Stimulated activated CD8-positive, alpha-beta memory T cell treated with anti-CD3 and anti-CD28 coated beads, Interleukin-15, amount 100 ng/mL, for 1 hour (primary cell): Measurements from ENCODE around the gene GRM1.

ENCODE experiments used
- DNase-seq: peaks from one replicate; pipeline ENCODE4 v3.0.0-alpha.2; 2020; ENCODE audit warnings: low read depth

The GRM1 gene

DNA sequence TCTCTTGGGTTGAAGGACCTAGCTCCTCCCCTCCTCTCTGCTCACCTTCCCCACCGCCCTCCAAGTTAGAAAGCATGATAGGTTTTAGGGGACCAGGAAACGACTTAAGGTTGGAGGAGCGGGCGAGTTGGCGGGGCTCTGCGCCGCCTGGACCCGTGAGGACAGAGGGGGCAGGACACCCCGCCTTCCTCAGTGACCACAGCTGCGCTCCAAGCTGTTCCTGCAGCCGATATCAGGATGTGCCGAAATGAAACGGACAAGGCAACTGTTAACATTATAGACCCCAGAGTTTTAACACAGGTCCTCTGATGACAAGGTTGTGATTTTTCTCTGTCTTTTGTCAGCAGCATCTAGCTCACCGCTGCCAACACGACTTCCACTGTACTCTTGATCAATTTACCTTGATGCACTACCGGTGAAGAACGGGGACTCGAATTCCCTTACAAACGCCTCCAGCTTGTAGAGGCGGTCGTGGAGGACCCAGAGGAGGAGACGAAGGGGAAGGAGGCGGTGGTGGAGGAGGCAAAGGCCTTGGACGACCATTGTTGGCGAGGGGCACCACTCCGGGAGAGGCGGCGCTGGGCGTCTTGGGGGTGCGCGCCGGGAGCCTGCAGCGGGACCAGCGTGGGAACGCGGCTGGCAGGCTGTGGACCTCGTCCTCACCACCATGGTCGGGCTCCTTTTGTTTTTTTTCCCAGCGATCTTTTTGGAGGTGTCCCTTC lies at the start of gene GRM1:
Gene GRM1 (plus strand): TSS at position 212 of the 722 bp plus-strand sequence. CDS start 456 bp downstream, at position 668.
- no peak for DNase-seq

DNA sequence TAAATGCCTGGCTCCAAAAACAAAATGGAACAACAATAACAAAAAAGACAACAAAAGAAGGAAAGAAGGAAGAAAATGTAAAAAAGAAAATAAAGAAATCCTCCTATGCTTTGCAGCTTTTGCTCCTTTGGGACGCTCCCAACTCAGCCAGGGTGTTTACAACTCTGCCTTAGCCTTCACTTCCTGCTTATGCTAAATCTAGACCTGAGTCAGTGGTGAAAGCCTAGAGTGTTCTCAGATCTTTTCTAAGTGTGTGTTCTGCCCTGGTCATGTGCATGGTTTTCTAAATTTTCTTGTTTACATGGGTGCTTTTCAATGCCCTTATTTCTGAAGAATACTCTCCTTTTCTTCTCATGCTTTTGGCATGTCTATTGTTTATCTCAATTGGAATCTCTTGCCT lies 19.5 kb upstream of the GRM1 start:
- no peak for DNase-seq

DNA sequence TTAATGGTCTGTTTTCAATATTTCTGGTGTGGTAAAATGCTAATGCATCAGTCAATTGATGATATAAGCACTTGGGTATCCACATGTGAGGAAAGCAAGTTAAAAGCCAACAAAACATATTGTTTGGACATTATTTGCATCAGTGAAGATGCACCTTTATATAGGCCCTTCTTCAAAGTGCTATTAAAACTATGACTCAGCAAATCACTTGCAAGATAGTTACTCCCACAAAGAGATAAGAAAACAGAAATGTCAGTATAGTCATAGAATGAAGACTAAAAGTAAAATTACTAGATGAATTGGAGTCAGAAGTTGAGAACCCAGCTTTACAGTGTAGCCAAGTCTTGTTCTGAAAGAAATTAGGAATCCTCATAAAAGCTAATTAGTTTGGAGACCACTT lies 14.6 kb upstream of the GRM1 start:
- DNase-seq = no peak

DNA sequence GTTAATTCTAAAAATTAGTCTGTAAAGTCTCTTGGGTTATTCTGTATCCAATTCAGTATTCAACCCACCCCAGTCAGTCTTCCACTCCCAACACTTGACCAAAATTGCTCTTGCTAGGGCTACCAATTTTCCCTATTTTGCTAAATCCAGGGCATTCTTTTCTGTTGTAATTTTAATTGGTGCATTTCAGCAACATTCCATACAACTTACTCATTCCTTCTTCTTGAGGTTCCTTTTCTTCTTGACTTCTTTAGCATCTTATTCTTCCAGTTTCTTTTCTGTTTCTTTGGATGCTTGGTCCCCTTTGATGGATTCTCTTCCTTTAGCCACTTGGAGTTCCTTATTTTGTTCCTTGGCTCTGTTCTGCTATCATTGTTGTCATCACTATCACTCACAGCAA lies 11.2 kb upstream of the GRM1 start:
- no peak for DNase-seq

DNA sequence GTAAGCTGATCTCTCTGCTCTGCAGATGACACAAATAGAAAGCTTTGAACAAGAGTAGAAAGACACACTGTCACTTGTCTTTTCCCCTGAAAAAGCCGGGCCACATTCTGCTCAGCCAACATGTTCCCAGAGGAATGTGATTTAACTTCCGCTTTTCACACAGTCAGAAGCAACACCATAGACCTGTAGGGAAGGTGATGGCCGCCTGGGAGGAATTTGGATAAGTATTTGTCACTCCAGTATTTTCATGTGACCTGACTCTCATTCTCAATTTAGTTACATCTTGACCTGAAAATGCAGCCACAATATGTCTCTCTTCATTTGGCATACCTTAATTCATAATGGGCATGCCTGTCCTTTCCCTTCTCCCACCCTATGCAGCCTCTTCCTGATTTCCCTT lies 2.0 kb upstream of the GRM1 start:
- no peak for DNase-seq

DNA sequence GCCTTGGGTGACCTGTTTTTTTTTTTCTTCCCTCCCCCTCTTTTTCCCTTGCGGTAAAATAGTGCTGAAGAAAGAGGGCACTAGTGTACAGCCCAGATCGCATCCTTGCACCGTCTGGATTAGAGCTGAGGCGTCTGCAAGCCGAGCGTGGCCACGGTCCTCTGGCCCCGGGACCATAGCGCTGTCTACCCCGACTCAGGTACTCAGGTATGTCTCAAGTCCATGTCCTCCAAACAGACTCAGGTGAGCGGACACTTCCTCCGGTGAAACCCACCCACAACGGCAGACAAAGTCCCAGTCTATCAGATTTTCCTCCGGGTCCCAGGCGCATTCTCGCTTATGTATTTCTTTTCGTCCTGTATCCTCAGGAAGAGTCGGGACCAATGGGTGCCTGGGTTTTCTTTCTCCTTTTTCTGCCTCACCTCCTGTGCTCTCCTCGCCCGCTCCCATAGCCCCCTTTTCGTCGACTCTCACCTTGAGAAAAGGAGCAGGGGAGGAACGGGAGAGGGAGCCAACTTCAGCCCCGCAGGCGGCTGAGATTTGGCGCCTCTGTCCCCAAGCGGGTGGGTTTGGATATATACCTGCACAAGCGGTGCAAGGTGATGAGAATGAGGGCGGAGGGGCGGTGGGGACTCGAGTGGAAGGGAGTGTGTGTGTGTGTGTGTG lies 1.1 kb upstream of the GRM1 start:
- DNase-seq = no peak

DNA sequence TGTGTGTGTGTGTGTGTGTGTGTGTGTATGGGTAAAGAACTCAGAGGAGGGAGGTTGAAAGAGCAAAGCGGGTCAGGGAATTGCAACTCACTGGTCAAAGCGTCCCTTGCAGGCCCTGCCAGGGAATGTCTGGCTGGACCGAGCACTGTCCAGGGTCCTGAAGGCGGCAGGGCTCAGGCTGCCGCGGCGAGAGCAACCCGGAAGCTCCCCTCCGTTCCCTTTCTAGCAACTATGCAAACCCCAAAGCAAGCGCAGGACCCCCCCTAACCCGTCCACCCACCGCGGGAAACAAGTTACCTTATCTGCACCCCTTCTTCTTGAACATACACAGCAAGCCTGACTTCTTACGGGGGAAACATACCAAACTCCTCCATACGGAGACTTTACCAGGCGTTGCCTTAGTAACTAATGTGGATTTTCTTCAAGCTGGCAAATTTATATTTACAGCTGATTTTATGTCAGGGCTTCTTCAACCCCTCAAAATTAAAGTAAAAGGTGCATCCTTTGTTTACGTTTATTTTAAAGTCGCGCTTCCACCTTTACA lies 538 bp upstream of the GRM1 start:
- DNase-seq = peak; percentile 6

DNA sequence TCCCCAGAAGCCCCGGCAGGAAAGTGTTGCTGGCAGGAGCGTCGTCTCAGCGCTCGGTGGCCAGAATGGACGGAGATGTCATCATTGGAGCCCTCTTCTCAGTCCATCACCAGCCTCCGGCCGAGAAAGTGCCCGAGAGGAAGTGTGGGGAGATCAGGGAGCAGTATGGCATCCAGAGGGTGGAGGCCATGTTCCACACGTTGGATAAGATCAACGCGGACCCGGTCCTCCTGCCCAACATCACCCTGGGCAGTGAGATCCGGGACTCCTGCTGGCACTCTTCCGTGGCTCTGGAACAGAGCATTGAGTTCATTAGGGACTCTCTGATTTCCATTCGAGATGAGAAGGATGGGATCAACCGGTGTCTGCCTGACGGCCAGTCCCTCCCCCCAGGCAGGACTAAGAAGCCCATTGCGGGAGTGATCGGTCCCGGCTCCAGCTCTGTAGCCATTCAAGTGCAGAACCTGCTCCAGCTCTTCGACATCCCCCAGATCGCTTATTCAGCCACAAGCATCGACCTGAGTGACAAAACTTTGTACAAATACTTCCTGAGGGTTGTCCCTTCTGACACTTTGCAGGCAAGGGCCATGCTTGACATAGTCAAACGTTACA lies 817 bp downstream of the GRM1 start:
- DNase-seq = no peak

DNA sequence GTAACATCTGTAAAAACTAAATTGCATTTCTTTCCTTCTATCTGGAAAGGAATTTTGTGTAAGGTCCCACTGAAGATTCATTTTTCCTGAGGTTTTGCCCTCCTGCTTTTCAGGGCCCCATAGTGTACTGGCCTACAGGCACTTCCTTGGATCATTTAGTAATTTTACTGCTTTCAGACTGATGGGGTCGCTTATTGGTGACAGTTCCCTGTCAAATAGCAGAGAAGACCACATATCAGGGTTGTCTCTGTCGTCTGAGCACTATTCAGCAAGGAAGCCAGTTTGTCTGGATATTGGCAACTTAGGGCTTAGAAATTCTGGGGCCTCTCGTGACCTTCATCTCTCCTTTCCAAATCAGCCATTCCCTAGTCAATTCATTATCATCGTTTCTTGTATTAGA lies 3.5 kb downstream of the GRM1 start:
- no peak for DNase-seq

DNA sequence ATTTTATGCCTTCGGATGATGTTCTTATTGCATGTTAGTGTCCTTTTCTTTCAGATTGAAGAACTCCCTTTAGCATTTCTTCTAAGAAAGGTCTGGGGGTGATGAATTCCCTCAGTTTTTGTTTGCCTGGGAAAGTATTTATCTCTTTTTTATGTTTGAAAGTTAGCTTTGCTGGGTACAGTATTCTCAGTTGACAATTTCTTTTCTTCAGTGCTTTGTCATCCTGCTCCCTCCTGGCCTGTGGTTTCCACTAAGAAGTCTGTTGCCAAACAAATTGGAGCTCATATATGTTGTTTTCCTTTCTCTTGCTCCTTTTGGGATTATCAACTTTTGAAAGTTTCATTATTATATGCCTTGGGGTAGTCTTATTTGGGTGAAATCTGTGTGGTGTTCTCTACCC lies 11.5 kb downstream of the GRM1 start:
- DNase-seq = no peak

DNA sequence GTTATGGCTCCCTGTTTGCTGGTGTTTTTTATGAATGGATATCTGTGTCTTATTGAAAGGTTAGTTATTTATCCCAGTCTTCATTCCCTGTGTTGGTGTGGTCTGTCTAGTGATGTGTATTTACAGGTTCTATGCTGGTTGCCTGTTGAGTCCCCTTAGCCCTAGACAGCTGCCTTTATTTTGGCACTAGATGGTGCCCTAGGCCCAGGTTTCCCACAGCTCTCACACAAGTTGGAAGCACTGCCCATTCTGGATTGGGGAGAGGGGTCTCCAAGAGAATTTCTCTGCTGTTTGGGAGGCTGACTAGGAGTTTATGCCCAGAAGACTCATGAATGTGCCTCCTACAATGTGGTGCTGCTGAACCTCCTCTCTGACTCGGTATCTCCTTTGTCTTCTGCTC lies 12.4 kb downstream of the GRM1 start:
- no peak for DNase-seq

DNA sequence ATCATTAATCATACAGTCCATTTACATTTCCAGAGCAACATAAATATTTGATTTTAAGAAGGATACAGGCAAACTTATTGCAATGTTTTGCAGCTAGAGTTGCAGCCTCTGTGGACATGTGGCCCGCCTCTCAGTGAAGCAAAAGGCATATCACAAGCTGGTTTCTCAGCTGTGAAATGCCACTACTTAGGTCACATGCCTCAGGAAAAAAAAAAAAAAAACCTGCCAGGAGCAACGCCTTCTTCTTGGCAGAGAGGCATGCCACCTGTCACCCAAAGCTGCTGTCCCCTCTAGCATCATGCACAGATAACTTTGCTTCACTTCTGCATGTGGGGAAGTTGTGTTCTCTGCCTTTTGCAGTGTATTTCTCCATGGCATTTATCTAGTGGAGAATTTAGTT lies 18.5 kb downstream of the GRM1 start:
- no peak for DNase-seq

DNA sequence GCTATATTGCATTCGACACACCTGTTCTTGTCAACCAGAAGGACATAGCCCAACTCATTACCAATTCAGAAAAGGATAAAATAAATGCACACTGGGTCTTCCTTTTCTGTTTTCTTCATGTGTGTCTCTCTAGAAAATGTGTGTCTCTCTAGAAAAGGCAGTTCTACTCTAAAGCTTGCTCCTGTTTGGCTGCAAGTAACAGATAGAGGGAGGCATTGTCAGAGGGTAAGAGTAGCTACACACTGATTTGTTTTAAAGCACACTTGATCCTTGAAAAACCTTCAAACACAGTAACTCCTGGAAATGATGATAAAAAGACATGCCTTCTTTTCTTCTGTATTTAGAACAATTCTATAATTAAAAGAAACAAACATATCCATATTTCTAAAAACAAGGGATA lies 21.3 kb downstream of the GRM1 start:
- no peak for DNase-seq

DNA sequence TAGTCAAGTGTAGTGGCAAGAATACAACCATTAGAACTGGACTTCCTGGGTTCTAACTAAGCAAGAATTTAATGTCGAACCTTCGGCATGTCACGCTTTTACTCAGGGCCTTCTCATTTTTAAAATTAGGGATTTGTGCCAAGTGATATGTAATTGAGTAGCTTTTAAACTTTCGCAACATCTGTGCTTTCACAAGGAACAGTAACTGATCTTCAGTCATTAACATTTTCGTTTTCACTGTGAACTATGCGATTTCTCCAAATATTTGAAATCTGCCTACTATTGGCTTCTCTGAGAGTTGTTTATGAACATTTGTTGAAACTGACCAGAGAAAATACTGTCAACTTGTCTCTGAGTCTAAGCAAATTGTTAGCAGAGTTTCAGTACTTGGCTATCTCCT lies 27.6 kb downstream of the GRM1 start:
- DNase-seq = no peak

DNA sequence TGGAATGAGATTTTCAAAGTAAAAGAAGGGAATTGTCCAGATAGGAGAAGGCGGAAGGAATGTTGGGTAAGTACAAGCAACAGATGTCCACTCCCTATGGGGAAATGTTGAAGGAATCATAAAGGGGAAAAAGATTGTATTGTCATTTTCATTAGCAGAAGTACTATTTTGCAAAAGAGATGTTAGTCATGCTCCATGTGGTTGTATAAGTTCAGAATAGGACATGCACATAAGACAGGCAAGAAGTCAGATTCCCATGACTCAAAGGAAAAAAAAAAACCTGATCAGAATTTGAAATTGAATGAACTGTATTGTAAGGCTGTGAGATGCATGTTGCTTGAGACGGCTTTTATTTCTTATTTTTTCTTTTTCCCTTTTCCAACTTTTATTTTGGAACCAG lies 36.8 kb downstream of the GRM1 start:
- no peak for DNase-seq

DNA sequence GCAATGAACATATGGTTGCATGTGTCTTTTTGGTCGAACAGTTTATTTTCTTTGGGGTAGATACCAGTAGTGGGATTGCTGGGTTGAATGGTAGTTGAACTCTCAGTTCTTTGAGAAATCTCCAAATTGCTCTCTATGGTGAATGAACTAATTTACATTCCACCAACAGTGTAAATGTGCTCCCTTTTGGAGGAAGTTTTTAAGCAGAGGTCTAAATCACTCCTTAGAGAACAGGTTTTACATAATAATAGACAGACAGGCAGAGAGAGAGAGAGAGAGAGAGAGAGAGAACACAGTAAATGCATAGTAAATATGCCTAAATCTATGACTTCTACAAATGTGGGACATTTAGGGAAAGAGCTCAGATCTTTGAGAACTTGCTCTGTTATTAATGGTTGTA lies 37.6 kb downstream of the GRM1 start:
- DNase-seq = no peak

DNA sequence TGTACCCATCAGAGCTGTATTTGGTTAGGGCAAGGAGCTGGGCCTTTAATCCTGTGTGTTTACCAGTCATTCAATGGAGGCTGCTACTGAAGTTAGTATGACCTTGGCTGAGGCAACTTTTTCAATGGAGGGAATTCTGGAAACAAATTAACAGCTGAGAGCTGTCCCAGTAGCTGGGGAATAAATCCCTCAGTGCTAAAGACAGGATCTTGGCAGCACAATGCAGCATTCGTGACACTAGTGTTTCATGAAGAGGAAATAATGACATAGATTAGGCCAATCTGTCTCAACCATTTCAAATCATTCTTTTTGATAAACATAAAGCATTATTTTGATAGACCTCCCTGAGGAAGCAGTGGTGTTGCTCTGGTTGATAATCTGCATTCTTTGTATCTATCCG lies 42.9 kb downstream of the GRM1 start:
- no peak for DNase-seq

DNA sequence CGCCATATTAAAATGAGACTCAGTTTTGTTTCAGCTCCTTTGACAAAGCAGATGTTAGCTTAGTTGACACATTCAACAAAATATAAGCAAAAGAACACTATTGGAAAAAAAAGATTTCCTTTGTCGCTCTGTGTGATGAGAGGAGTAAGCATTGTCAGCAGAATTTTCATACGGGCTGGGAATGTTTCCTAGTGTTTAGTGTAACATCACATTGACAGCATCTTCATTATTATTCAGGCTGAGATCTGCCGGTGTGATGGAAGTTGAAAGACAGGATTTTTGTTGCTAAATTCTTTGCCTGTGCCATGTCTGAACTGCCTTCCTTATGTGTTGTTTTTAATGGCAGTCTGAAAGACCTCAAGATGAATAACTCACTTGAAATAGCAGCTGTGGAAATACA lies 49.1 kb downstream of the GRM1 start:
- DNase-seq = no peak

DNA sequence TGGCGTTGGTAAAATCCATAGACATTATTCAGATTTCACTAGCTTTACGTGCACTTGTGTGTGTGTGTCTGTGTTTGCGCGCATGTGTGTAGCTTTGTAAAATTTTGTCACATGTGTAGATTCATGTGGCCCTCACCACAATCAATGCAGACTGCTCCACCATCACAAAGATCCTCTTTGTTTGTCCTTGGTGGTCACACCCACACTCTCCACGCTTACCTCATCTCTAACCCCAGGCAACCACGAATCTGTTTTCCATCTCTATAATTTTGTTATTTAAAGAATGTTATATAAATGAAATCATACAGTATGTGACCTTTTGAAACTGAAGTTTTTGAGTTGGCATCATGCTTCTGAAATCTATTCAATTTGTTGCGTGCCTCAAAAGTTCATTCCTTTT lies 58.5 kb downstream of the GRM1 start:
- no peak for DNase-seq

DNA sequence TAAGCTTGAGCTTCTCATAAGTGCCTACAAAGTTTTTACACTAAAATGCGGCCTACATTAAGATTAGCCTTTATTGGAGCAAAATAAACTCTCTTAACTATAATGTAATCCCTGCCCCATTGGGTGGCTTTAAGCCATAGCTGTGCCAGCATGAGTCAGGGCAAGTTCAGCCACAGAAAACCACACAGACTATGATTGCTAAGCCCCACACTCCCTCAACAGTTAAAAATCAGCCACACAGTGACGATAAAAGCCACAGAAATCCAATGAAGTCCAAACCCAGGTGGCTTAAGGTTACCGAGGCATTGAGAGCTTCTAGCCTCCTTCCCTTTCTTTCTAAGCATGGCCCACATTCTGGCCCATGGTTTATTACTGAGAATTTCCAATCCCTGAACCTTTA lies 61.6 kb downstream of the GRM1 start:
- DNase-seq = no peak

DNA sequence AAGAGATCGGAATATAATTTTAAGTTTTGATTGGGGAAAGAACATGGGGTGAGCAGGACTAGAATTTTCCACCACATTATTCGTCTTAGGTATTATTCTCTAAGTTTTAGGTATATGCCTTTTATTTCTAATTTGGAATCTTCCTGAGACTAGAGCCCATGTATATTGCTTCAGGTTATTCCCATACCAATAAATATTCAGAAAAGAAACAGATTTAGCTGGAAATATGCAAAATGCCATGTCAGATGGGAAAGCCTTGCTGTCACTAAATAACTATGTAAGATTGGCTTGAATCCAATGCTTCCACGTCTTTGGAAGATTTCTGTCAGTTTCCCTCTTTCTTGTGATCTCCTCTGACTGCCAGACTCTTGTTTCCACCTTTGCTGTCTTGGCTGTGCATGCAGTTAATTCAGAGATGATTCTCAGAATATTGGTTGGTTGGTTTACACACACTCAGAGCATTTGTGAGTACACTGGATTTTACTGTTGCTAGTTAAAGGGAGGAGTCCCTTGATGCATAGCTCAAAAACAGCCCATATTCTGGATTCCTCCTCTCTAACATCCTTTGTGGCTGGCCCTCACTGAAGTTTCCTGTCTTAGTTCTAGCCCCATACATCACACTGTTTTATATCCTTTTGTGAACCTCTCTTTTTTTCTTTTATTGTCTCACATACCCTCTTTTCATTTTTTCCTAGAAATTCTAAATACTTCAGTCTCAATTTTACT lies 64.3 kb downstream of the GRM1 start:
- no peak for DNase-seq

DNA sequence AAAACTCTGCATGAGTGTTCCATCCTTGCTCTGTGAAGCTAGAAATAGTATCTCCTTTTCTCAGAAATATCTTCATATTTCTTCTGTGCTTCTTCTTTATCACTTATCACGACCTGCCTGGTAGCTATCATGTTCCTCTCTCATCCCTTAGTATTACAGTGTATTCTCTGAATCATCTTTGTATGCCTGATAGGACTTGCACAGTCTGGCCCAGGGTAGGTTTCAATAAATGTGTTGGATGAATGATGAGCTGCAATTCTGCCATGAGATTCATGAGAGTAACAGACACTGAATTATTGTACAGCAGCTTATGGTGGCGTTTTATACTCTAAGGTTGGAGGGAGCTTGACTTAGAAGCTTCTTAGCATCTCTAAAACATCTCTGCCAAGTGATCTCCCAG lies 66.6 kb downstream of the GRM1 start:
- no peak for DNase-seq

DNA sequence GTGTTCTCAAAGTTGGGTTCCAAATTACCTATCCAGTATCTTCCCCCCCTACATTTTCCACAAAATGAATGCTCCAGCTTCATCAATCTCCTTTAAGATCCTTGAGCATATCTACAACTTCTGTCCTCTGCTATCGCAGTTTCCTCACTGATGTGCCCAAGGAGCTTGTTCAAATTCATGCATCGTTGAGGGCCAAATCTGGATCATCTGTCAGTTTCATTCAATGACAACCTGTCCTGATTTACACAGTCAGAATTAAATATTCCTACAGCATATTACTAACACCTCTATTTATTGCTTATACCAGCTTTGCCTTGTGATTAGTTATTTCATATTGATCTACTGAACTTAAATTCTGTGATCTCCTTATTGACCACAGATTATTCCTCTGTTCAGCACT lies 68.7 kb downstream of the GRM1 start:
- no peak for DNase-seq
